Esophagus muscularis mucosa (tissue), 3 donors: Measurements from ENCODE around the gene HM13.

Experiments used
- EP300 ChIP-seq: sonication (generic); formaldehyde crosslinking; IDR thresholded peaks from one replicate; pipeline ENCODE4 v1.6.1; 2017; ENCODE audit warnings: antibody characterized with exemption
- TF ChIP-seq, protein P1 (sequence below), 3 experiments: fragments of 200-600 bp in 2 of 3; fragments of 450-650 bp in 1 of 3; sonication (generic) in 2 of 3; IDR thresholded peaks; one replicate each; pipeline ENCODE4 v1.5.1; 2017 to 2019; ENCODE audit warnings: antibody characterized with exemption in 3 of 3, mild to moderate bottlenecking in 2 of 3, moderate library complexity in 1 of 3

DNA sequence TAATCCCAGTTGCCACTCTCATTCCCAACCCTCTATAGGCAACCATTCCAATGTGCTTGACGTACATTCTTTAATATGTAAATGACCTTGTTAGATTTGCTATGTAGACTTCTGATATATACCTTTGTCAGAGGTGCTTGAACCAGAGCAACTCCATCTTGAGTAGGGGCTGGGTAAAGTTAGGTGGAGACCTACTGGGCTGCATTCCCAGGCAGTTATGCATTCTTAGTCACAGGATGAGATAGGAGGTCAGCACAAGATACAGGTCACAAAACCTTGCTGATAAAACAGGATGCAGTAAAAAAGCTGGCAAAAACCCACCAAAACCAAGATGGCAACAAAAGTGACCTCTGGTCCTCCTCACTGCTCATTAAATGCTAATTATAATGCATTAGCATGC, 8.3 kb upstream of the HM13 start:
- TF ChIP-seq, protein P1, sequence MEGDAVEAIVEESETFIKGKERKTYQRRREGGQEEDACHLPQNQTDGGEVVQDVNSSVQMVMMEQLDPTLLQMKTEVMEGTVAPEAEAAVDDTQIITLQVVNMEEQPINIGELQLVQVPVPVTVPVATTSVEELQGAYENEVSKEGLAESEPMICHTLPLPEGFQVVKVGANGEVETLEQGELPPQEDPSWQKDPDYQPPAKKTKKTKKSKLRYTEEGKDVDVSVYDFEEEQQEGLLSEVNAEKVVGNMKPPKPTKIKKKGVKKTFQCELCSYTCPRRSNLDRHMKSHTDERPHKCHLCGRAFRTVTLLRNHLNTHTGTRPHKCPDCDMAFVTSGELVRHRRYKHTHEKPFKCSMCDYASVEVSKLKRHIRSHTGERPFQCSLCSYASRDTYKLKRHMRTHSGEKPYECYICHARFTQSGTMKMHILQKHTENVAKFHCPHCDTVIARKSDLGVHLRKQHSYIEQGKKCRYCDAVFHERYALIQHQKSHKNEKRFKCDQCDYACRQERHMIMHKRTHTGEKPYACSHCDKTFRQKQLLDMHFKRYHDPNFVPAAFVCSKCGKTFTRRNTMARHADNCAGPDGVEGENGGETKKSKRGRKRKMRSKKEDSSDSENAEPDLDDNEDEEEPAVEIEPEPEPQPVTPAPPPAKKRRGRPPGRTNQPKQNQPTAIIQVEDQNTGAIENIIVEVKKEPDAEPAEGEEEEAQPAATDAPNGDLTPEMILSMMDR (IDR thresholded peaks at IDR 0.05) = no peak
- TF ChIP-seq EP300 = no peak
